PC-9 (cell line): ENCODE data around the gene E2F3.

ENCODE experiments used
- CTCF ChIP-seq: fragments of 200-600 bp; sonication (generic); conservative IDR thresholded peaks from 2 replicates; pipeline ENCODE4 v1.6.1; 2017; ENCODE audit warnings: mixed run types, antibody characterized with exemption, mild to moderate bottlenecking, moderate library complexity
- EZH2 ChIP-seq: fragments of 200-600 bp; sonication (generic); IDR thresholded peaks from 2 replicates; pipeline ENCODE4 v1.8.0; 2017; ENCODE audit warnings: antibody characterized with exemption, low read depth

- TF ChIP-seq CTCF (no peak), EZH2 (no peak)
These were observed 7.8 kb downstream of the E2F3 start for GRCh38 chr6:20409427-20409971.
